OCI-LY7 (cell line): ENCODE data around the gene ANKFY1. TPM values are rescaled to one million over a fixed set of nuclear protein-coding genes. Genes with fewer than 3 reads are reported as not detected.

Experiments used
- BruUV-seq: library from RNA; stranded (reverse); fragments of 400-500 nt; replicated peaks from 2 replicates; lab custom pipeline; 2021; lab: Mats Ljungman, UMichigan
- CTCF ChIA-PET: fragments of 300-600 bp; sonication (Branson Sonifier 250); formaldehyde crosslinking; loops from one replicate; lab custom pipeline; 2022; ENCODE audit warnings: antibody characterized with exemption; ENCODE audit not compliant: unreplicated experiment; lab: Charles Lee
- POLR2A ChIA-PET: fragments of 300-600 bp; sonication (Branson Sonifier 250); formaldehyde crosslinking; loops from one replicate; lab custom pipeline; 2022; ENCODE audit warnings: antibody characterized with exemption; lab: Charles Lee
- DNase-seq: peaks from one replicate; pipeline ENCODE4 v3.0.0-alpha.2; 2015; ENCODE audit warnings: low spot score
- H2AFZ ChIP-seq: fragments of 200-600 bp; sonication (generic), shearing (Covaris generic); 2 replicates; pipeline ENCODE4 v1.6.1; 2014; ENCODE audit warnings: mild to moderate bottlenecking, antibody characterized with exemption, low read length, moderate library complexity
- H3K27ac ChIP-seq: fragments of 200-600 bp; sonication (generic); 2 replicates; pipeline ENCODE4 v1.5.1; 2014; ENCODE audit warnings: mixed run types, low read depth, mild to moderate bottlenecking, moderate library complexity, low read length, inconsistent platforms; ENCODE audit not compliant: poor library complexity, severe bottlenecking
- H3K36me3 ChIP-seq: fragments of 200-600 bp; sonication (generic); 2 replicates; pipeline ENCODE4 v1.6.1; 2014; ENCODE audit warnings: mild to moderate bottlenecking, antibody characterized with exemption, low read length, moderate library complexity, mixed read lengths; ENCODE audit not compliant: insufficient read depth
- H3K4me1 ChIP-seq: fragments of 200-600 bp; sonication (generic); 2 replicates; pipeline ENCODE4 v1.5.1; 2014; ENCODE audit warnings: mild to moderate bottlenecking, low read length; ENCODE audit not compliant: insufficient read depth, poor library complexity, severe bottlenecking
- H3K4me2 ChIP-seq: fragments of 200-600 bp; sonication (generic); 2 replicates; pipeline ENCODE4 v1.6.1; 2014; ENCODE audit warnings: mild to moderate bottlenecking, low read length
- H3K4me3 ChIP-seq: fragments of 200-600 bp; sonication (generic); 2 replicates; pipeline ENCODE4 v1.5.1; 2014; ENCODE audit warnings: mild to moderate bottlenecking, low read depth, low read length; ENCODE audit not compliant: poor library complexity, severe bottlenecking
- H3K79me2 ChIP-seq: fragments of 200-600 bp; sonication (generic); 2 replicates; pipeline ENCODE4 v1.6.1; 2016; ENCODE audit warnings: low read depth, mild to moderate bottlenecking, low read length, moderate library complexity, mixed read lengths; ENCODE audit not compliant: insufficient read depth
- H3K9me2 ChIP-seq: fragments of 200-600 bp; sonication (generic); 2 replicates; pipeline ENCODE4 v1.6.1; 2016; ENCODE audit warnings: mild to moderate bottlenecking, low read length, mixed read lengths; ENCODE audit not compliant: insufficient read depth
- H3K9me3 ChIP-seq: fragments of 200-600 bp; sonication (generic); 2 replicates; pipeline ENCODE4 v1.6.1; 2014; ENCODE audit warnings: mild to moderate bottlenecking, mixed run types, low read length, mixed read lengths
- H4K20me1 ChIP-seq: fragments of 200-600 bp; sonication (generic); 2 replicates; pipeline ENCODE4 v1.6.1; 2014; ENCODE audit warnings: mild to moderate bottlenecking, antibody characterized with exemption, low read length, moderate library complexity, mixed read lengths; ENCODE audit not compliant: insufficient read depth
- EZH2phosphoT487 ChIP-seq: fragments of 200-600 bp; sonication (generic); IDR thresholded peaks from 2 replicates; pipeline ENCODE4 v1.6.1; 2018; ENCODE audit warnings: low read depth, borderline replicate concordance, mild to moderate bottlenecking, mixed run types, antibody characterized with exemption, low read length, moderate library complexity, mixed read lengths
- intact Hi-C: fragments of 100-400 bp; cut with micrococcal nuclease; formaldehyde crosslinking; loops from one replicate; pipeline ENCODE4 v1.10.0; 2022; ENCODE audit not compliant: unreplicated experiment
- total RNA-seq, 2 experiments: library from RNA; depleted of rRNA in 1 of 2; stranded (reverse); fragments of >200 nt in 1 of 2; shearing (Covaris generic) in 1 of 2; gene quantifications; 2 replicates each; pipeline ENCODE4 v1.2.3, GENCODE V29; 2014 to 2022
- TF ChIP-seq, protein P1 (sequence below): fragments of 200-600 bp; sonication (generic); conservative IDR thresholded peaks from 2 replicates; pipeline ENCODE4 v1.5.1; 2014; ENCODE audit warnings: mild to moderate bottlenecking, antibody characterized with exemption, low read length, moderate library complexity, mixed read lengths

ANKFY1 gene
- total RNA-seq, 2 experiments from 2014 or later: 25.9 to 56.7 TPM

DNA sequence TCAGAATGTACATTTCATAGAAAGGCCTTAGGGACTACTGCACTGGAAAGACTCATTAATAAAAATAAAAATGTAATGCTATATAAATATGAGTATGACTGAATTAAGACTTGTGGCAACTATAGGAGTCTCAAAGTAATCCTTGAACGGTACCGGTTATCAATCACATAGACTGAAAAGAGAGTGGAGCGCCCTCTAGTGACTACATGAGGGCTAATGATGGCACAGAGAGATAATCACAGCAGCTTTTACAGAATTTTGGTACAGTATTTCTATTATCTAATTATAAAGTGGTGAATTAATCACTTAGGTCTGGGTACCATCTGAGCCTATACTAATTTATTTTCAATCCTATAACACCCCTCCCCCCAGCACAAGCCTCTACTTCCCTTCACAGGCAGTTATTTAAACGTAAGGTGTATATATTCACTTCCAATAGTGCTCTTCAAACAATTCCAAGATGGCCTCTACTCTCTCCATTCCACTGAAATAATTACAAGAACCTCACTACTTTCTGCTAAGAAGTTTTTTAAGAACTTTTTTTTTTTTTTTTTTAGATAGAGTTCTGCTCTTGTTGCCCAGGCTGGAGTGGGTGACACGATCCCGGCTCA lies 40.7 kb upstream of the ANKFY1 start:
- Histone ChIP-seq H3K4me2 (no peak overlapping the region), H3K9me3 (no peaks in the 10 kb centered on the region), H3K4me3 (no peak overlapping the region), H3K36me3 (peaks cover 95% of the 10 kb centered on the region), H3K9me2 (no peaks in the 10 kb centered on the region), H3K27ac (no peak overlapping the region), H3K79me2 (peaks cover 91% of the 10 kb centered on the region), H4K20me1 (peaks cover 18% of the 10 kb centered on the region), H3K4me1 (peaks cover 3% of the 10 kb centered on the region), H2AFZ (no peak overlapping the region)
- POLR2A ChIA-PET: no interaction called here
- CTCF ChIA-PET: no interaction called here
- peak; percentile 65 for DNase-seq
- BruUV-seq: TSS peak; percentile 5
- intact Hi-C loops: loop anchor here (5.0 kb wide), 1 partner anchor 108 kb away; no protein-coding TSS in a partner anchor
- TF ChIP-seq, protein P1, sequence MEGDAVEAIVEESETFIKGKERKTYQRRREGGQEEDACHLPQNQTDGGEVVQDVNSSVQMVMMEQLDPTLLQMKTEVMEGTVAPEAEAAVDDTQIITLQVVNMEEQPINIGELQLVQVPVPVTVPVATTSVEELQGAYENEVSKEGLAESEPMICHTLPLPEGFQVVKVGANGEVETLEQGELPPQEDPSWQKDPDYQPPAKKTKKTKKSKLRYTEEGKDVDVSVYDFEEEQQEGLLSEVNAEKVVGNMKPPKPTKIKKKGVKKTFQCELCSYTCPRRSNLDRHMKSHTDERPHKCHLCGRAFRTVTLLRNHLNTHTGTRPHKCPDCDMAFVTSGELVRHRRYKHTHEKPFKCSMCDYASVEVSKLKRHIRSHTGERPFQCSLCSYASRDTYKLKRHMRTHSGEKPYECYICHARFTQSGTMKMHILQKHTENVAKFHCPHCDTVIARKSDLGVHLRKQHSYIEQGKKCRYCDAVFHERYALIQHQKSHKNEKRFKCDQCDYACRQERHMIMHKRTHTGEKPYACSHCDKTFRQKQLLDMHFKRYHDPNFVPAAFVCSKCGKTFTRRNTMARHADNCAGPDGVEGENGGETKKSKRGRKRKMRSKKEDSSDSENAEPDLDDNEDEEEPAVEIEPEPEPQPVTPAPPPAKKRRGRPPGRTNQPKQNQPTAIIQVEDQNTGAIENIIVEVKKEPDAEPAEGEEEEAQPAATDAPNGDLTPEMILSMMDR: peak; percentile 97
- TF ChIP-seq EZH2phosphoT487: no peak

DNA sequence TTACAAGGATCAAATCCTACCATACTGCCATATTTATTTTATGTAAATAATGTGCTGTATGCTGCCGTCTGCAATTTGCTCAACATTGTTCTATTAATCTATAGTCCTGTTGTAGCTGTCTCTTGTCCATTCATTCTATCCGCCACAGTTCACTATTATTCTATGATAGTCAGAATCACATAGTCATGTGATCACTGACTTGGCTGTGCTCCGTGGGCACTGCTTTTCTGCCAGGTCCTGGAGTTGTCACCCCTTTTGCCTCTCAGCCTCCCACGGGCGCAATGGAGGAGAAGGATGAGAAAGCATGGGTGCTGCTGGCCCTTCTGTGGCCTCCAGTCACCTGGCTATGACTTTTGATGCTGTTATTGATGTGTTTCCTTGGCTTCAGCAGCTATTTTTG lies 37.3 kb upstream of the ANKFY1 start:
- no peaks in the 10 kb centered on the region for H3K9me2 ChIP-seq
- no peak overlapping the region for H3K27ac ChIP-seq
- no peak for DNase-seq
- peaks cover 21% of the 10 kb centered on the region for H4K20me1 ChIP-seq
- ChIA-PET CTCF (no interaction called here), POLR2A (no interaction called here)
- peaks cover 92% of the 10 kb centered on the region for H3K79me2 ChIP-seq
- peaks cover 97% of the 10 kb centered on the region for H3K36me3 ChIP-seq
- TSS peak; percentile 18 for BruUV-seq
- no peak overlapping the region for H3K4me2 ChIP-seq
- intact Hi-C loops: loop anchor here (5.0 kb wide), 1 partner anchor 111 kb away; no protein-coding TSS in a partner anchor
- H2AFZ ChIP-seq: no peak overlapping the region
- no peak for TF ChIP-seq EZH2phosphoT487
- TF ChIP-seq, protein P1: no peak
- H3K4me3 ChIP-seq: no peak overlapping the region
- no peaks in the 10 kb centered on the region for H3K9me3 ChIP-seq
- peaks cover 18% of the 10 kb centered on the region for H3K4me1 ChIP-seq

DNA sequence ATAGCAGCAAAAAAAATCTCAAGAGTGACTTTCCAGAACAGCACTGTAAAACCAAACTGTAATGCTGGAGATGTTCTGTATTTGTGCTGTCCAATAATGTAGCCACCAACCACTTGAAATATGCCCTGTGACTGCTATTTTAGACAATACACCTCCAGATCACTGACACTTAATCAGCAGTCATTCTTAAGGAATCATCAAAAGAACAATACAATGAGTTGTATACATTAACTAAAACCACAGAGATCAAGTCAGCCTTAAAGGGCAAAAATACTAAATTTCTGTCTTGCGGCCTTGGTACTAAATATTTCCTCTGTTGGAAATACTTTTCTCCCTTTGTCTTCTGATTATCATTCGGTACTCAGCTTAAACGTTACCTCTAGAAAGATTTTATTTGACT lies 33.6 kb upstream of the ANKFY1 start:
- no peak overlapping the region for H3K27ac ChIP-seq
- no peak for DNase-seq
- H3K9me3 ChIP-seq: no peaks in the 10 kb centered on the region
- peaks cover 14% of the 10 kb centered on the region; the same call in 1 of the 2 replicates for H4K20me1 ChIP-seq
- H2AFZ ChIP-seq: no peak overlapping the region
- H3K36me3 ChIP-seq: peaks cover 97% of the 10 kb centered on the region
- H3K4me1 ChIP-seq: peaks cover 31% of the 10 kb centered on the region
- TF ChIP-seq EZH2phosphoT487: no peak
- no TSS peak for BruUV-seq
- H3K9me2 ChIP-seq: no peaks in the 10 kb centered on the region
- POLR2A ChIA-PET: interaction anchor here (0.5 to 1.4 kb wide), 3 partner anchors 11 to 25 kb away, joined by 3 to 8 read pairs (median 3); no protein-coding TSS in a partner anchor
- H3K4me2 ChIP-seq: peak overlapping the region; percentile 13; the same call in 1 of the 2 replicates
- H3K79me2 ChIP-seq: peaks cover 96% of the 10 kb centered on the region
- CTCF ChIA-PET: no interaction called here
- intact Hi-C loops: loop anchor here (5.0 kb wide), 1 partner anchor 70 kb away; the partner anchor contains the start of gene UBE2G1
- no peak overlapping the region for H3K4me3 ChIP-seq
